GM18870 (cell line): ENCODE data around the gene SLC8A1.

Experiments
- ATAC-seq: cut with Tn5 transposase; IDR thresholded peaks from one replicate; pipeline ENCODE4 v1.9.1; 2021; ENCODE audit warnings: moderate library complexity; ENCODE audit not compliant: unreplicated experiment

Gene SLC8A1

DNA sequence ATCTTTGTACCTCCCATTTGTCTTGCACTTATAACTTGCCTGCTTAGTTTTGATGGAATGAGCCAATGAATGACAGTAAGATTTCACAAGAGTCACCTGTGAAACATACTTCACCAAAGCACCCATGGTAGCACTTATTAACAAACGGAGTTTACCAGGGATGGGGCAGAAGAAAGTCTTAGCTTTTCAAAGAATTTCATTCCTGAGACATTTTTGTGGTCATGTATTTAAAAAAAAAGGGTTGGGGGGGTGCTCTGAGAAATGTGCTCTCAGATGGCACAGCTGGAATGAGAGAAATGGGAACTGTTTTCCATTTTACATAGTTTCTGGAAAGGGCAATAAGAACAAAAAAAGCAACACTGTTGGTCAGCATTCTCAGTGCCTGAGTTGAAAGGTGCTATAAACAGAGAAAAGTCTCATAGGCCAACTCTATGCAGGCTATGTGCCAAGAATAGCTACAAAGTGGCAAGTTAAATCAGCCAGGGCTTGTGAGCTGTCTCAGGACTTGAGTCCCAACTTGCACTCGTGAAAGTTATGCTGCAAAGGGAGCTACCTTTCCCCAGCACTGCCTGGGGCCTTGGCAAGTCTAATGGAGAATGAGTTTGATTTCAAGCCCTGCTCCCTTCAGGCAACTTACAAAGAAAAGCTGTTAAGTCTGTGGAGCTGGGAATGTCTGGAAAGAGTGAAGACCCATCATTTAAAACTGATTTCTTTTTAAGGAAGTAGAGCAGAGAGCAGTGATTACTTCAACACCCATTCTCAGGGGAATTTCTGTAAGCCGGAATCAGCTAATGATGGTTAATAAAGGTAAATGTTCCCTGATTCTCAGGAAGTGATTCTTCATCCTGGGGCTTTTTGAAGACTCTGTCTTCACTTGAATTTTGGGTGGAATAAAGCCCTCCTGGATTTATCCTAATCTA lies 170.6 kb downstream of the SLC8A1 start:
- ATAC-seq: peak; percentile 54

- no peak for ATAC-seq
Observed at GRCh38 chr2:40279482-40279881, 172.4 kb downstream of the SLC8A1 start.

DNA sequence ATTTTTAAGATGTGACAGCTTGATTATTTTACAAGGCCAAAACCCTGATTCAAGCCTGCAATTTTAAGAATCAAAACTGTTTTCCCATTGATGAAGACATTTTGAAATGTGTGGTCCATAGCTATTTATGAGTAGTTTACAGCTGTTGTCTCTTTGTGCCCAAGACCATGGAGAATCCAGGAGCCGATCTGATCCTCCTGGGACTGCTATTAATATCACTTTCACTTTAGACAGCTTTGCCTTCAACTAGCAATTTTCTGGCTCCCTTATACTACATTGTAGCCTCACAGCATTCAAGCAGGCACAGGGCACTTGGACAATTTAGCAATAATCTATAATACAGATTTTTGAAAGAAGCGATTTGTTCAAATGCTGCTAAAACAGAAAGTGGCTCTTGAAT lies 172.9 kb downstream of the SLC8A1 start:
- no peak for ATAC-seq

GRCh38 chr2:40276076-40276475 lies 175.8 kb downstream of the SLC8A1 start:
- ATAC-seq: no peak

DNA sequence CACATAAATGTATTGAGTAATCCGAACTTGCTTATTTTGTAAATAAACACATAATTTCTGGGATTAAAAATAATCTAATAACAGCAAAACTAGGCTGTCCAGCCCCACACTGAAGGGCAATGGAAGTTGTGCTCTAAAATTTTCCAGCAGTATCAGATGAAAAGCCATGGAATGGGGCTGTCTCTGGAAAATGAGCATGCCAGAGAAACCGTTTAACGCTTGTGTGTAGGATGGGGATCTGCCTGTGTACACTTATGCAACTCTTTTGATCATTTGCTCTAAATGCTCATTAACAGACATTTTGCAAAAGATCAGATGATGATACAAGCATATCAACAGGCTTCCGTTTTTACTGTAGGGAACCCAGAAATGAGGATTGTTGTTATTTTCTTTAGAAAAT lies 177.6 kb downstream of the SLC8A1 start:
- ATAC-seq: no peak

GRCh38 chr2:40273734-40274182 lies 178.1 kb downstream of the SLC8A1 start:
- no peak for ATAC-seq

DNA sequence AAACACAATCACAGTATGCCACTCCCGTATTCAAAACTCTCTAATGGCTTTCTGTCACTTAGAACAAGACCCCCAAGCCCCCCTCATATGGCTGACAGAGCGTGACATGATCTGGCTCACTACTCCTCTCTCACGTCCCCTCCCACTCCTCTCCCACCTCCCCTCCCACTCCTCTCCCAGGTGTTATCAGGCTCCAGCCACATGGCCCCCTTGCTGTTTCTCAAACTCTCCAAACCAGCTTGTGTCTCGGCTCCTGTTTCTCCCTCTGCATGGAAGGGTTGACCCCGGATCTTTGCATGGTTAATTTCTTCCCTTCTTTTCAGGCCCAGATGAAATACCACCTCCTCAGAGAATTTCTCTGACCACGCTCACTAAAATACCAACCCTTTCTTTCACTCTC lies 180.8 kb downstream of the SLC8A1 start:
- no peak for ATAC-seq

DNA sequence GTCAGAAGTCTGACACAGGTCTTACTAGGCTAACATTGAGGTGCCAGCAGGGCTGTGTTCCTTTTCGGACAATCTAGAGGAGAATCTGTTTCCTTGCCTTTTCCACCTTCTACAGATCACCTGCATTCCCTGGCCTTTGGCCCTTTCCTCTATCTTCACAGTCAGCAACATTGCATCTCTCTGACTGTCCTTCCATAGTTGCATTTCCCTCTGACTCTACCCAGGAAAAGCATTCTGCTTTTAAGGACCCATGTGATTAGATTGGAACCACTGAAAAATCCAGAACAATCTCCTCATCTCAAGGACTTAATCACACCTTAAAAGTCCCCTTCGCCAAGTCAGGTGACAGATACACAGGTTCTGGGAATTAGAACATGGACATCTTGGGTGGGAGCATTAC lies 181.5 kb downstream of the SLC8A1 start:
- no peak for ATAC-seq

GRCh38 chr2:40268566-40268965 lies 183.3 kb downstream of the SLC8A1 start:
- ATAC-seq: no peak

DNA sequence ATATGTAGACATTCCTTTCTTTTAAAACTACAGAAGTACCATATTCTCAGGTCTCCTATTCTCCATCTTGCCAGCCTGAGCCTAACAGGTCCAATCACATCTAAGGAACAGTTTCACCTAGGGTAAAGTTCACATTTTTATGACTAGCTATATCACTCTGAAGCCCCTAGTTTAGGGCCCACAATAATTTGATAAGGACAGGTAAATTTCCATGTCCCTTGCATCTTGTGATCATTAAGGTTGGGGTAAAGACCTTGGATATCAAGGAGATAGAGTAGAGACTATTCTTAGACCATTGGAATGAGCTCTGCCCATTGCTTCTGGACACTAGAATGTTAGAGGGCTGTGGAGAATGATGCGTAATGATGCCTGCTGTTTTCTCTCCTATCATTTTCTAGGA lies 185.7 kb downstream of the SLC8A1 start:
- ATAC-seq: no peak

DNA sequence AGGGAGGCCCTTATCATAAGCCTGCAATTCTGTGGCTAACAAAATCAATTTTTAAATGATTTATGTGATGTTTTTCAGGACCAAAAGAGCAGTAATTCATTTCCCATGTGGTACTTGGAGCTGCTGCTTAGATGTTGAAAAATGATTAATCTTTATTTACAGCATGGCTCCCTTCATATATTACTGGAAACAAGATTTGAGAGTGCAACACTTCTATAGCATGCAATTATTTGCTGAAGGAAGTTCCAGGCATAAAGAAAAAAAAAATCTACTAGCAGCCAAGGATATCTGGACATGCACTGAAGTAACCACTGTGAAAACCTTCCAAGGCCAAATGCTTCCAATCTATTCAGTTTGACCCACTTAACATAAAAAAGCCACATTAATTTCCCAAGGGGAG lies 186.3 kb downstream of the SLC8A1 start:
- no peak for ATAC-seq

GRCh38 chr2:40261042-40261441 lies 190.8 kb downstream of the SLC8A1 start:
- ATAC-seq: no peak

GRCh38 chr2:40260437-40260836 lies 191.5 kb downstream of the SLC8A1 start:
- ATAC-seq: no peak

- no peak for ATAC-seq
Observed at GRCh38 chr2:40259900-40260299, 192.0 kb downstream of the SLC8A1 start.

DNA sequence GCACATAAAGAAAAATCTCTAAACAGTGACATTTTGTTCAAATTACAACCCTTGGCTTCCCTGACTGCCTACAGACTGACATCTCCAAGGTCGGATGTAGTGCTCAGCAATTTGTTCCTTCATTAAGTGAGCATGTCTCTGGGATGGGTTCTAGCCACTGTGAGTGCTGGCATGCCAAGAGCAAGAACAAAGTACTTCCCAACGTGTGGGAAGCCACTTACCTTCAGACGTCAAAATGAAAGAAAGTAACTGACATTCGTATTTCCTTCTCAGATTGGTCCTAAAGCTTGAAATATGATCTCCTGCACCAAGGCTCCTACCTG lies 193.8 kb downstream of the SLC8A1 start:
- no peak for ATAC-seq

GRCh38 chr2:40257340-40258134 lies 194.4 kb downstream of the SLC8A1 start:
- ATAC-seq: no peak

GRCh38 chr2:40256649-40257048 lies 195.2 kb downstream of the SLC8A1 start:
- no peak for ATAC-seq

DNA sequence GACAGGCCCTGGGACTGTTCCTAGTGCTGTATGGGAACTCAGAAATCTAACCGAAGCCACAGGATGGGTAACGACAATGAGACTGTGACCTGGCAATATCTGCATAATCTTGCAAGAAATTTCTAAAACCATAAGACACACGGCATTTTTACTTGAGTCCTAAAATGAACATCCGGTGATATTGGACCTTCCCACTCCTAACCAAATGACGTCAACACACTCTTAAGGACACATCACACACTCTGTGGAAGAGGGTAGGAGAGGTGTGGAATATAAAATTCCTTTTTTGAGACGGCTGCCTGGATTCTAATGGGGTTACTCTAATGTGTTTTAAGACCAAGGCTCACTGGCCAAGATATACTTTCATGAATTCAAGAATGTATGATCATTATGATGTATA lies 195.9 kb downstream of the SLC8A1 start:
- no peak for ATAC-seq

DNA sequence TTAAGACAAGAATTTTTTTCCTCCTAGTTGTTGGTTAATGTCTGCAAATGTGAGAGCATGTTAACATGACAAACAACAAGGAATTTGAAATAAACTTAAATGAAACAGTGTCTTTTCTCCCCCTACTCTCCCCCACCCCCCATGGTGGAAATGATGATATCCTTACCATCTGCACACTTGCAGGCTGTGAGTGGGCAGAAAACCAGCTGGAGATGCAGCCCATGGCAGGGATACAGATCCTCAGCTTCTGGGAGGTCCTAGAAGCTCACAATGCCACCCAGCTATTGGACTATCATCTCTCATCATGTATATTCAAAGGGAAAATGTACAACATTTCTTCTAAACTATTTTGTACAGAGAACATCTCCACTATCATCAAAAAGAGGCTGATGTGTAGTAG lies 196.8 kb downstream of the SLC8A1 start:
- ATAC-seq: no peak

GRCh38 chr2:40254611-40255010 lies 197.3 kb downstream of the SLC8A1 start:
- ATAC-seq: no peak

GRCh38 chr2:40251137-40251536 lies 200.8 kb downstream of the SLC8A1 start:
- no peak for ATAC-seq

DNA sequence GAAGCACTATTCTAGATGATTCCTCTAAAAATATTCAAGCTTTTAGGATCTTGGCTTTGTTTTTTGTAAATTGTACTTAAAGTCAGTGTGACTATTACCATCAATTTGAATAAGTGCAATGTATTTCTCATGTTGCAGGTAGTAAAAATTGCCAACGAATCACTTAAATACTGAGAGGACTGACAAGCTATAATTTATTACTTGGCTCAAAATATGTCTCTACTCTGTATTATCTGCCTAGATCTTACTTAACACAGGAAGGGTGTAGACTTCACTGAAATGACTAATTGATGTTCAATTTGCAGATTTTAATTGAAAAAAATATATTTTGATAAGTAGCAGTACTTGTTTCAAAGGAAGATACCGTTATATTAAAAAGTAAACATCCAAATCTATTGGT lies 202.3 kb downstream of the SLC8A1 start:
- no peak for ATAC-seq
